Osteoblast (primary cell): ENCODE data around the gene ADAM12. TPM values are rescaled to one million over a fixed set of nuclear protein-coding genes. Genes with fewer than 3 reads are reported as not detected.

Experiments
- DNase-seq: peaks from one replicate; pipeline ENCODE4 v3.0.0; 2011; ENCODE audit warnings: low spot score, mixed read lengths; ENCODE audit not compliant: insufficient read length; ENCODE audit errors: missing footprints
- H2AFZ ChIP-seq: 2 replicates; pipeline ENCODE4 v1.6.0; 2011; ENCODE audit warnings: mild to moderate bottlenecking, low read length
- H3K27ac ChIP-seq: 2 replicates; pipeline ENCODE4 v1.5.1; 2011; ENCODE audit warnings: mild to moderate bottlenecking, low read depth, low read length, moderate library complexity
- H3K27me3 ChIP-seq: 2 replicates; pipeline ENCODE4 v1.6.0; 2012; ENCODE audit warnings: mild to moderate bottlenecking, control low read depth, inconsistent platforms, low read length, moderate library complexity; ENCODE audit not compliant: insufficient read depth
- H3K36me3 ChIP-seq: 2 replicates; pipeline ENCODE4 v1.5.1; 2011; ENCODE audit warnings: mild to moderate bottlenecking, low read length, control low read depth, moderate library complexity; ENCODE audit not compliant: insufficient read depth
- H3K4me1 ChIP-seq: 2 replicates; pipeline ENCODE4 v1.5.1; 2011; ENCODE audit warnings: mild to moderate bottlenecking, low read length, control low read depth, moderate library complexity; ENCODE audit not compliant: insufficient read depth
- H3K4me2 ChIP-seq: 2 replicates; pipeline ENCODE4 v1.6.0; 2011; ENCODE audit warnings: mild to moderate bottlenecking, low read length; ENCODE audit not compliant: insufficient read depth
- H3K4me3 ChIP-seq: fragments of 200-600 bp; sonication (generic); 3 replicates; pipeline ENCODE4 v1.5.1; 2012; ENCODE audit warnings: mild to moderate bottlenecking, low read length, inconsistent platforms; ENCODE audit not compliant: insufficient read depth
- H3K79me2 ChIP-seq: 2 replicates; pipeline ENCODE4 v1.6.0; 2012; ENCODE audit warnings: mild to moderate bottlenecking, low read length, control low read depth, inconsistent platforms; ENCODE audit not compliant: insufficient read depth
- H3K9me3 ChIP-seq: 2 replicates; pipeline ENCODE4 v1.5.1; 2011; ENCODE audit warnings: low read depth, low read length, control low read depth
- H4K20me1 ChIP-seq: 2 replicates; pipeline ENCODE4 v1.6.0; 2012; ENCODE audit warnings: mild to moderate bottlenecking, low read length, control low read depth; ENCODE audit not compliant: insufficient read depth
- total RNA-seq: library from RNA; depleted of rRNA; stranded (reverse); fragments of >200 nt; gene quantifications from 2 replicates; pipeline ENCODE4 v1.2.3, GENCODE V29; 2012
- TF ChIP-seq, protein P1 (sequence below): IDR thresholded peaks from 2 replicates; pipeline ENCODE4 v1.5.1; 2011; ENCODE audit warnings: mild to moderate bottlenecking, low read depth, low read length, moderate library complexity; ENCODE audit errors: extremely low read depth

The ADAM12 gene
- total RNA-seq, 1 donor, result 345 TPM

DNA sequence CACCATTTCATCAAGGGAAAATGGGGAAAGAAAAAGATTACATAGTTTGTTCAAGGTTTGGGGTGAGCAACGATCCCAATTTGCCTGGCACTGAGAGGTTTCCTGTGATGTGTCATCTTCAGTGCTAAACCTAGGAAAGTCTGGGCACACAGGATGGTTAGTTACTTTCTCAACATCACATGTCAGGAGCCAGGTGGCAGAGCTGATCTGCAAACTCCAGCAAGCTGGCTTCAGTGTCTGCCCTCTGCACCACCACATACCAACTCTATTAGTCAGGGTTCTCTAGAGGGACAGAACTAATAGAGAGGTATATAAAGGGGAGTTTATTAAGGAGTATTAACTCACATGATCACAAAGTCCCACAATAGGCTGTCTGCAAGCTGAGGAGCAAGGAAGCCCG lies 11.3 kb downstream of the ADAM12 start:
- no peaks in the 10 kb centered on the region for H3K27me3 ChIP-seq
- H4K20me1 ChIP-seq, result peaks cover 21% of the 10 kb centered on the region
- H3K4me1 ChIP-seq, result peaks cover 30% of the 10 kb centered on the region
- no peak for DNase-seq
- no peak overlapping the region for H2AFZ ChIP-seq
- no peaks in the 10 kb centered on the region for H3K9me3 ChIP-seq
- peak overlapping the region; percentile 49 for H3K27ac ChIP-seq
- peaks cover 98% of the 10 kb centered on the region for H3K79me2 ChIP-seq
- TF ChIP-seq, protein P1, sequence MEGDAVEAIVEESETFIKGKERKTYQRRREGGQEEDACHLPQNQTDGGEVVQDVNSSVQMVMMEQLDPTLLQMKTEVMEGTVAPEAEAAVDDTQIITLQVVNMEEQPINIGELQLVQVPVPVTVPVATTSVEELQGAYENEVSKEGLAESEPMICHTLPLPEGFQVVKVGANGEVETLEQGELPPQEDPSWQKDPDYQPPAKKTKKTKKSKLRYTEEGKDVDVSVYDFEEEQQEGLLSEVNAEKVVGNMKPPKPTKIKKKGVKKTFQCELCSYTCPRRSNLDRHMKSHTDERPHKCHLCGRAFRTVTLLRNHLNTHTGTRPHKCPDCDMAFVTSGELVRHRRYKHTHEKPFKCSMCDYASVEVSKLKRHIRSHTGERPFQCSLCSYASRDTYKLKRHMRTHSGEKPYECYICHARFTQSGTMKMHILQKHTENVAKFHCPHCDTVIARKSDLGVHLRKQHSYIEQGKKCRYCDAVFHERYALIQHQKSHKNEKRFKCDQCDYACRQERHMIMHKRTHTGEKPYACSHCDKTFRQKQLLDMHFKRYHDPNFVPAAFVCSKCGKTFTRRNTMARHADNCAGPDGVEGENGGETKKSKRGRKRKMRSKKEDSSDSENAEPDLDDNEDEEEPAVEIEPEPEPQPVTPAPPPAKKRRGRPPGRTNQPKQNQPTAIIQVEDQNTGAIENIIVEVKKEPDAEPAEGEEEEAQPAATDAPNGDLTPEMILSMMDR, result no peak
- no peak overlapping the region for H3K4me3 ChIP-seq
- peaks cover 22% of the 10 kb centered on the region for H3K36me3 ChIP-seq
- peak overlapping the region; percentile 20 for H3K4me2 ChIP-seq

DNA sequence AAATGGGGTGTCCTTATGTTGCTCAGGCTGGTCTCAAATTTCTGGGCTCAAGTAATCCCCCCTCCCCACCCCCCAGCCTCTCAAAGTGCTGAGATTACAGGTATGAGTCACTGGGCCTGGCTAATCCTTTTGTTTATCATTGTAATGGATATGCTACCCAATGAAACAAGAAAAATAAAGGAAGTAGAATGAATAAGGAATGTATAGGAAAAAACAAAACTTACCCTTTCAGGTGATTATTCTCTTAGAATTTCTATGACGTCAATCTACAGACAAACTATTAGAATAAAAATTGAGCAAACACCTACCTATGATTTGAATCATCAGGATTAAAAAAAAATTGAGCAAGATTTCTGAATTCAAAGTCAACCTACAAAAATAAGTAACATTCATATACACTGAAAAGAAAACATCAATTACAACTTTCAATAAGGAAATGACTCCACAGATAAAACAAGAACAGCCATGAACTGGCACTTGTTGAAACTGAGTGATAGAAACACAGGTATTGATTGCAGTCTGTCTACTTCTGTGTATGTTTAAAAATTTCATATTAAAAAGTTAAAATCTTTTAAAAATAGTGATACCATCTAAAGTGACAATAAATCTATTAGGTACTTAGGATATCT lies 12.2 kb downstream of the ADAM12 start:
- Histone ChIP-seq H4K20me1 (peaks cover 25% of the 10 kb centered on the region), H3K9me3 (no peaks in the 10 kb centered on the region), H3K4me2 (no peak overlapping the region), H3K79me2 (peaks cover 98% of the 10 kb centered on the region), H3K4me1 (peaks cover 30% of the 10 kb centered on the region), H2AFZ (no peak overlapping the region), H3K36me3 (peaks cover 22% of the 10 kb centered on the region), H3K27me3 (no peaks in the 10 kb centered on the region), H3K4me3 (no peak overlapping the region), H3K27ac (peak overlapping the region; percentile 49)
- DNase-seq, result no peak
- TF ChIP-seq, protein P1, result no peak

DNA sequence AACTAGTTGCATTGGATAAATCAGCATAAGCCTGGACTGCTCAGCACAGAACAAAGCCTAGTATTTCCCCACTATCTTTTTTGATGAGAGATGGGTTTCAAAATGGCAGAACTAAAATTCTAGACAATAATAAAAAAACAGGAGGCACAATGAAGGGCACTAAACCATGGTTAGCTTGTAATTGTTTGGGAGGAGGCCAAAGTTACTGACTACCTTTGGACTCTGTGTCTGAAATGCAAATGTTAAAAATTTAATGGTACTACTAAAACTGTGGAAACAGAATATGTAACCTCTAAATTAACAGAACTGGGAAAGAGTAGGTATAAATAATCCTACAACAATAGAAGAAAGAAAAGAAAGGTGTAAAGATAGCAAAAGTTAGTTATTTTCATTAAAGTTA lies 13.0 kb downstream of the ADAM12 start:
- DNase-seq, result no peak
- Histone ChIP-seq H3K27me3 (no peaks in the 10 kb centered on the region), H3K9me3 (no peaks in the 10 kb centered on the region), H3K4me2 (no peak overlapping the region), H3K27ac (no peak overlapping the region), H2AFZ (no peak overlapping the region), H3K79me2 (peaks cover 98% of the 10 kb centered on the region), H3K4me1 (peaks cover 25% of the 10 kb centered on the region), H4K20me1 (peaks cover 27% of the 10 kb centered on the region), H3K36me3 (peaks cover 22% of the 10 kb centered on the region), H3K4me3 (no peak overlapping the region)
- TF ChIP-seq, protein P1, result no peak

DNA sequence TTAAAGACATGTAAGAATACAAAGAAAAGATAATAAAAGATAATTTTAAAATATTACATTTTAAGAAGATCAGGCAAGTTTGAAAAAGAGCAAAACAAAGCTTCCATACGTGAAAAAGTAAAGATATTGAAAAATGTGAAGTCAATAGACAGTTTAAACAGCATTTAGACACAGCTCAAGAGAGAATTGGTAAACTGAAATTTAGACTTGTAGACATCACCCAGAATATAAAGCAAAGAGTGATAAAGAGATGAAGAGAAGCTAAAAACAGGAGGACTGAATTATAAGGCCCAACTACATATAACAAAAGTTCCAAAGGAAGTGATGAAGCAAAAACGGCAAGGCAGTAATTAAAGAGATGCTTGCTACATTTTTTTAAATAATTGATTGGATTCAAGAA lies 13.8 kb downstream of the ADAM12 start:
- H3K4me2 ChIP-seq, result no peak overlapping the region
- H3K9me3 ChIP-seq, result no peaks in the 10 kb centered on the region
- TF ChIP-seq, protein P1, result no peak
- no peaks in the 10 kb centered on the region for H3K27me3 ChIP-seq
- H2AFZ ChIP-seq, result no peak overlapping the region
- no peak overlapping the region for H3K4me3 ChIP-seq
- H3K79me2 ChIP-seq, result peaks cover 98% of the 10 kb centered on the region
- H3K4me1 ChIP-seq, result peaks cover 29% of the 10 kb centered on the region
- H4K20me1 ChIP-seq, result peaks cover 27% of the 10 kb centered on the region
- DNase-seq, result no peak
- peaks cover 17% of the 10 kb centered on the region for H3K36me3 ChIP-seq
- no peak overlapping the region for H3K27ac ChIP-seq
